ENCODE data around the gene CDC42BPB.
A peak's percentile ranks its signal among the peaks of the same experiment; 100 is the strongest.

Gene CDC42BPB

GRCh38 chr14:102923925-102924486 lies 133.3 kb downstream of the CDC42BPB start:
- no peak for DNase-seq

GRCh38 chr14:102923201-102923924 lies 134.0 kb downstream of the CDC42BPB start:
- no peak for DNase-seq

- no peak for DNase-seq
Measured at GRCh38 chr14:102922490-102923200, 134.7 kb downstream of the CDC42BPB start, which contains the start of gene AMN. Gene AMN (plus strand): TSS chr14:102922663. CDS start chr14:102922689, 26 bp downstream.

- no peak for DNase-seq
Measured at GRCh38 chr14:102920998-102921304, 136.4 kb downstream of the CDC42BPB start.

- no peak for DNase-seq
Measured at GRCh38 chr14:102920273-102920997, 136.9 kb downstream of the CDC42BPB start.

GRCh38 chr14:102918438-102918837 lies 138.9 kb downstream of the CDC42BPB start:
- DNase-seq = no peak

GRCh38 chr14:102917469-102918211 lies 139.7 kb downstream of the CDC42BPB start:
- peak; percentile 61 for DNase-seq

GRCh38 chr14:102917056-102917385 lies 140.3 kb downstream of the CDC42BPB start:
- no peak for DNase-seq

GRCh38 chr14:102916347-102917055 lies 140.8 kb downstream of the CDC42BPB start:
- no peak for DNase-seq

GRCh38 chr14:102915292-102916110 lies 141.8 kb downstream of the CDC42BPB start:
- no peak for DNase-seq

- DNase-seq = no peak
Measured at GRCh38 chr14:102914474-102915291, 142.7 kb downstream of the CDC42BPB start.

- DNase-seq = no peak
Measured at GRCh38 chr14:102913341-102914211, 143.8 kb downstream of the CDC42BPB start.

GRCh38 chr14:102911991-102912761 lies 145.2 kb downstream of the CDC42BPB start:
- DNase-seq = no peak

- DNase-seq = no peak
Measured at GRCh38 chr14:102911541-102911951, 145.8 kb downstream of the CDC42BPB start.

GRCh38 chr14:102910442-102910841 lies 146.9 kb downstream of the CDC42BPB start:
- DNase-seq = no peak

GRCh38 chr14:102909911-102910310 lies 147.4 kb downstream of the CDC42BPB start:
- DNase-seq = no peak

- DNase-seq = no peak
Measured at GRCh38 chr14:102909462-102909861, 147.9 kb downstream of the CDC42BPB start.

- DNase-seq = no peak
Measured at GRCh38 chr14:102908766-102909455, 148.4 kb downstream of the CDC42BPB start.
